ENCODE data around the gene FGF14.
A peak's percentile ranks its signal among the peaks of the same experiment; 100 is the strongest.

Gene FGF14

GRCh38 chr13:102394158-102395053, 7.4 kb downstream of the FGF14 start:
- H3K4me3 ChIP-seq (replicated peaks; ENCODE audit: low read depth, low read length) = peak overlapping the region; percentile 69
- no peak for TF ChIP-seq CTCF (IDR thresholded peaks at IDR 0.05; ENCODE audit: low read length, missing control alignments)
- peak; percentile 82 for DNase-seq (ENCODE audit: low read depth)

- TF ChIP-seq CTCF (IDR thresholded peaks at IDR 0.05; ENCODE audit: low read length, missing control alignments) = no peak
- no peak for DNase-seq (ENCODE audit: low read depth)
- no peak overlapping the region for H3K4me3 ChIP-seq (replicated peaks; ENCODE audit: low read depth, low read length)
Measured at GRCh38 chr13:102392481-102393209, 9.2 kb downstream of the FGF14 start.

- no peak overlapping the region for H3K4me3 ChIP-seq (replicated peaks; ENCODE audit: low read depth, low read length)
- DNase-seq (ENCODE audit: low read depth) = no peak
- TF ChIP-seq CTCF (IDR thresholded peaks at IDR 0.05; ENCODE audit: low read length, missing control alignments) = no peak
Measured at GRCh38 chr13:102386461-102386860, 15.4 kb downstream of the FGF14 start.

GRCh38 chr13:102380012-102380411, 21.8 kb downstream of the FGF14 start:
- DNase-seq (ENCODE audit: low read depth) = no peak
- H3K4me3 ChIP-seq (replicated peaks; ENCODE audit: low read depth, low read length) = no peak overlapping the region
- no peak for TF ChIP-seq CTCF (IDR thresholded peaks at IDR 0.05; ENCODE audit: low read length, missing control alignments)

GRCh38 chr13:102376318-102376717, 25.5 kb downstream of the FGF14 start:
- no peak for TF ChIP-seq CTCF (IDR thresholded peaks at IDR 0.05; ENCODE audit: low read length, missing control alignments)
- H3K4me3 ChIP-seq (replicated peaks; ENCODE audit: low read depth, low read length) = no peak overlapping the region
- no peak for DNase-seq (ENCODE audit: low read depth)

- no peak overlapping the region for H3K4me3 ChIP-seq (replicated peaks; ENCODE audit: low read depth, low read length)
- no peak for TF ChIP-seq CTCF (IDR thresholded peaks at IDR 0.05; ENCODE audit: low read length, missing control alignments)
- no peak for DNase-seq (ENCODE audit: low read depth)
Measured at GRCh38 chr13:102374726-102375125, 27.1 kb downstream of the FGF14 start.
